Right cardiac atrium (tissue), 5 donors: ENCODE measurements around the gene DOCK10. TPM values are rescaled to one million over a fixed set of nuclear protein-coding genes. Genes with fewer than 3 reads are reported as not detected.
"Not testable (repeated sequence)": the region's sequence is repeated elsewhere in the genome, so short reads cannot be mapped to it uniquely, and the experiment has no call there.

ENCODE experiments used
- ATAC-seq, 2 donors: fragments of 200-7000 bp; cut with Tn5 transposase; one replicate each; pipeline versions ENCODE4 v1.8.0 to v1.9.1; 2020; ENCODE audit warnings: moderate library complexity in 2 of 2, mild to moderate bottlenecking in 1 of 2
- DNase-seq, 3 donors: peaks; one replicate each; pipeline ENCODE4 v3.0.0-alpha.2; 2020
- H3K27ac ChIP-seq: one replicate; pipeline ENCODE4 v1.5.1; 2013; ENCODE audit warnings: mild to moderate bottlenecking, low read length, control low read depth, moderate library complexity
- H3K27me3 ChIP-seq: one replicate; pipeline ENCODE4 v1.6.1; 2013; ENCODE audit not compliant: control insufficient read depth, insufficient read depth
- H3K4me1 ChIP-seq: one replicate; pipeline ENCODE4 v1.6.1; 2013; ENCODE audit warnings: low read length; ENCODE audit not compliant: control insufficient read depth, insufficient read depth
- H3K4me3 ChIP-seq: one replicate; pipeline ENCODE4 v1.5.1; 2013; ENCODE audit warnings: low read length, control low read depth
- H3K9me3 ChIP-seq: one replicate; pipeline ENCODE4 v1.6.1; 2013; ENCODE audit warnings: low read length; ENCODE audit not compliant: control insufficient read depth
- WGBS: extraction: QIAGEN DNeasy Blood & Tissue Kit; methylation state at CpG from one replicate; pipeline ENCODE4 v1.1.7; 2013; 5-methylcytosine and 5-hydroxymethylcytosine counted together
- intact Hi-C, 4 donors: fragments of 100-400 bp; cut with DNase I; formaldehyde crosslinking; loops; one replicate each; pipeline versions ENCODE4 v1.11.0 to v1.14.0; 2022 to 2023
- polyA plus RNA-seq: library from polyadenylated mRNA; stranded (reverse); fragments of 200-250 nt; gene quantifications from one replicate; pipeline ENCODE4 v1.2.3, GENCODE V29; 2013
- total RNA-seq, 4 donors: library from RNA; stranded (reverse); fragmentation: NEBNext Ultra II Directional; extraction: Animal tissue kit (Norgen Biotek cat#: 25700); gene quantifications; one replicate each; pipeline ENCODE4 v1.2.1, GENCODE V29; 2021
- donor health status: healthy with polysubstance abuse.
- donor health status: DM: no; HTN: yes; CAD: no.
- donor health status: DM: no; HTN: no; CAD: no.
- donor health status: DM: no; HTN: yes; CAD: no; lungs with severe emphysema.
- donor health status: DM: yes; HTN: yes; CAD: no.

Gene DOCK10
- total and polyA plus RNA-seq, 5 donors: 0.86 to 6.9 (median 4.8) TPM

DNA sequence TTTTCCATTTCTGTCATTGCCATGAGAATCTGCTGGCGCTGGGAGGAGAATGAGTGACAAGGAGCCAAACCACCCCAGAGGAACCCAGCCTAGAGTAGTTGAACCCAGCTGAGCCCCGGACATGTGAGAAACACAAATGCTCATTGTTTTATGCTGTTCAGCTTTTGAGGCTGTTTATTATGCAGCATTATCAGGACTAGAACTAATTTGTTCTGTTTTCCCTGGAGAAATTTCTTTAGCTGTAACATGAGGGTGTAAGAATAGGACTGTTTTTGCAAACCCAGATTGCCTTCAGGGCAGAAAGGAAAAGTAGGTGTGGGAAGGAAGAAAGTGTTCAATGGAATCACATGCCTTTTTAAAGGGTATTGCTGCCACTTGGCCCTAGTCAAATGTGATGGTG is 28.5 kb upstream of the DOCK10 start:
- Histone ChIP-seq H3K4me3 (no peak overlapping the region), H3K27ac (no peak overlapping the region), H3K9me3 (no peaks in the 10 kb centered on the region), H3K27me3 (no peaks in the 10 kb centered on the region), H3K4me1 (no peaks in the 10 kb centered on the region)
- WGBS: 63% methylated on average over 2 of the region's 2 CpGs
- ATAC-seq (no peak), DNase-seq (no peak)
- intact Hi-C loops: no loop called here

DNA sequence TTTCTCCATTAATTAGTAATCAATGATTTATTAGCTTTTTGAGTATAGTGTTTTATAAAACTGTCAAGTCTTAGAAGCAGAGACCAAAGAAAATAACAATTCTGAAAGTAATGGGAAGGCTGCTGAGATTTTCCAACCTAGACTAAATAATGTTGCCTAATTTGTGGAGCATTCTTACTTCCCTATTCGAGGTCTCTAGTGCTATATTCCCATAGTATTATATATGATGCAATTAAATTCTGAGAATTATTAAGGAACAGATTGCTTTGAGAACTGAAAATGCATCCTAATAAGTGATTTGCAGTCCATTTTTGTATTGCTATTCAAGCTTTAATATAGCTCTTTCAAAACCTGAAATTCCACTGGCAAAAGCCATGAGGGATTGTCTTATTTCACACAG is 27.7 kb upstream of the DOCK10 start:
- ATAC-seq: no peak
- intact Hi-C loops: no loop called here
- no peak for DNase-seq
- Histone ChIP-seq H3K9me3 (no peaks in the 10 kb centered on the region), H3K27ac (no peak overlapping the region), H3K4me3 (no peak overlapping the region), H3K4me1 (no peaks in the 10 kb centered on the region), H3K27me3 (no peaks in the 10 kb centered on the region)
- 30% methylated on average over 1 of the region's 1 CpG for WGBS

GRCh38 chr2:225069477-225069876 is 27.2 kb upstream of the DOCK10 start:
- WGBS: 86% methylated on average over 1 of the region's 1 CpG
- Histone ChIP-seq H3K9me3 (no peaks in the 10 kb centered on the region), H3K4me3 (no peak overlapping the region), H3K27me3 (no peaks in the 10 kb centered on the region), H3K27ac (no peak overlapping the region), H3K4me1 (no peaks in the 10 kb centered on the region)
- ATAC-seq (no peak), DNase-seq (no peak)
- intact Hi-C loops: no loop called here

DNA sequence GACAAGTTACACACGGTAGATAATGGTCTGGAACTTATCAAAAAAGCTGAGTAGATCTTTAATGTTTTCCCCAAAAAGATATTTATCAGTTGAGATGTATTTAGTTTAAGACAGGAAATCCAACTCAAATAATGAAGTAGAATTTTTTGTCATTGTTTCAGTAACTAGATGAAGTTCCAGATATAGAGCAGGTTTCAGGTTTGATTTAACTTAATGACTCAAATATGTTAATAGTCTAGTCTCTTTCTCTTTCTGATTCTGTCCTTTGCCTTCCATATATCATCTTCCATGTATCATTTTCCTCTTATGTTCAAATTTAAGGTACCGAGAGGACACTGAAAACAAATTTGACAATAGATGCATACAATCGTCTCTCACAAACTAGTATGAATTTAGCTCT is 23.6 kb upstream of the DOCK10 start:
- Histone ChIP-seq H3K4me3 (no peak overlapping the region), H3K4me1 (no peaks in the 10 kb centered on the region), H3K9me3 (no peaks in the 10 kb centered on the region), H3K27ac (no peak overlapping the region), H3K27me3 (no peaks in the 10 kb centered on the region)
- ATAC-seq (no peak), DNase-seq (no peak)
- intact Hi-C loops: no loop called here
- 83% methylated on average over 3 of the region's 3 CpGs for WGBS

DNA sequence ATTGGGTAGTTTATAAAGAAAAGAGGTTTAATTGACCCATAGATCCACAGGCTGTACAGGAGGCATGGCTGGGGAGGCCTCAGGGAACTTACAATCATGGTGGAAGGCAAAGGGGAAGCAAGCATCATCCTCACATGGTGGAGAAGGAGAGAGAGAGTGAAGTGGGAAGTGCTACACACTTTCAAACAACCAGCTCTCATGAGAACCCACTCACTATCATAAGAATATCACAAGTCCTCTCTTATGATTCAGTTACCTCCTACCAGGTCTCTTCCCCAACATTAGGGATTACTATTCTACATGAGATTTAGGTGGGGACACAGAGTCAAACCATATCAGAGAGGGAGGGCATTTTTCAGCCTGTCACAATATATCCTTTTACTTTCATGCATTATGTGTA is 22.7 kb upstream of the DOCK10 start:
- H3K4me1 ChIP-seq: no peaks in the 10 kb centered on the region
- ATAC-seq (no peak), DNase-seq (no peak)
- no peak overlapping the region for H3K4me3 ChIP-seq
- no peak overlapping the region for H3K27ac ChIP-seq
- intact Hi-C loops: no loop called here
- H3K27me3 ChIP-seq: no peaks in the 10 kb centered on the region
- no peaks in the 10 kb centered on the region for H3K9me3 ChIP-seq

DNA sequence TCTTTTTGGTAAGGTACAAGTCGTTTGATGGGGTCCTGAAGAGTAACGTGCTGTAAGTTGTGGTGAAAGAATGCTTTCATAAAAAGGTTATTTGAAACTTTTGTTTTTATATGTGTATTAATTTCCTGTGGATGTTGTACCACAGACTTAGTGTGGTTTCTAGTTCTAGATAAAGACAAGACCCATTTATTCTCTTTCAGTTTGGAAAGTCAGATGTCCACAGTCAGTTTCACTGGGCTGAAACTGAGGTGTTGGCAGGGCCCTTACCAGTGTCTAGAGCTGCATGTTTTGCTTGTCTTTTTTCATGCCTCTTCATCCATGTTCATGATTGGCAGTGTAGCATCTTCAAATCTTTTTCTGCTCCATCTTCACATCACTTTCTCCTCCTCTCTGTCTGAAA is 22.1 kb upstream of the DOCK10 start:
- H3K4me3 ChIP-seq: no peak overlapping the region
- ATAC-seq: no peak
- no peaks in the 10 kb centered on the region for H3K9me3 ChIP-seq
- no peak overlapping the region for H3K27ac ChIP-seq
- intact Hi-C loops: no loop called here
- DNase-seq: no peak
- WGBS: 44% methylated on average over 2 of the region's 2 CpGs
- H3K4me1 ChIP-seq: no peaks in the 10 kb centered on the region
- H3K27me3 ChIP-seq: no peaks in the 10 kb centered on the region

- Histone ChIP-seq H3K4me1 (no peaks in the 10 kb centered on the region), H3K4me3 (no peak overlapping the region), H3K27ac (no peak overlapping the region), H3K9me3 (no peaks in the 10 kb centered on the region), H3K27me3 (no peaks in the 10 kb centered on the region)
- no peak for ATAC-seq
- DNase-seq: no peak
- intact Hi-C loops: no loop called here
- 86% methylated on average over 2 of the region's 2 CpGs for WGBS
Measured at GRCh38 chr2:225056330-225057073, 14.2 kb upstream of the DOCK10 start.

- intact Hi-C loops: no loop called here
- DNase-seq: no peak
- WGBS: 88% methylated on average over 1 of the region's 1 CpG
- ATAC-seq: no peak
- H3K9me3 ChIP-seq: no peaks in the 10 kb centered on the region
- H3K27ac ChIP-seq: no peak overlapping the region
- H3K4me3 ChIP-seq: no peak overlapping the region
- H3K27me3 ChIP-seq: no peaks in the 10 kb centered on the region
- no peaks in the 10 kb centered on the region for H3K4me1 ChIP-seq
Measured at GRCh38 chr2:225055714-225056113, 13.4 kb upstream of the DOCK10 start.

GRCh38 chr2:225052703-225053102 is 10.4 kb upstream of the DOCK10 start:
- ATAC-seq: no peak
- intact Hi-C loops: no loop called here
- Histone ChIP-seq H3K4me1 (no peaks in the 10 kb centered on the region), H3K4me3 (no peak overlapping the region), H3K9me3 (no peaks in the 10 kb centered on the region), H3K27me3 (no peaks in the 10 kb centered on the region), H3K27ac (no peak overlapping the region)
- no peak for DNase-seq

- H3K27me3 ChIP-seq, H3K9me3 ChIP-seq, H3K27ac ChIP-seq, H3K4me3 ChIP-seq, intact Hi-C loops, DNase-seq, H3K4me1 ChIP-seq, ATAC-seq: not testable (repeated sequence)
- WGBS: 84% methylated on average over 4 of the region's 4 CpGs
Measured at GRCh38 chr2:225047502-225047901, 5.2 kb upstream of the DOCK10 start.

- H3K27ac ChIP-seq: no peak overlapping the region
- no peaks in the 10 kb centered on the region for H3K4me1 ChIP-seq
- intact Hi-C loops: no loop called here
- DNase-seq (no peak), ATAC-seq (no peak)
- 14% methylated on average over 13 of the region's 13 CpGs for WGBS
- H3K27me3 ChIP-seq: no peaks in the 10 kb centered on the region
- H3K9me3 ChIP-seq: no peaks in the 10 kb centered on the region
- H3K4me3 ChIP-seq: peak overlapping the region; percentile 58
Measured at GRCh38 chr2:225042800-225043167, 516 bp upstream of the DOCK10 start.
